Measurements from ENCODE around the gene CUBN. TPM values are rescaled to one million over a fixed set of nuclear protein-coding genes. Genes with fewer than 3 reads are reported as not detected.

Gene CUBN
- polyA plus RNA-seq, 2 of the 4 experiments (the other 2 are of a cell fraction): 0.08 to 0.28 TPM

- POLR2A ChIA-PET: no interaction called here
- WGBS (ENCODE audit: missing lambda C conversion rate): 71% methylated on average over 2 of the region's 2 CpGs
- Histone ChIP-seq H3K4me3 (no peak overlapping the region), H3K9me3 (no peaks in the 10 kb centered on the region), H3K4me2 (no peak overlapping the region), H3K4me1 (peaks cover 23% of the 10 kb centered on the region), H3K27ac (no peak overlapping the region)
- FAIRE-seq: peak; percentile 39
- no peak for DNase-seq (ENCODE audit: low read depth in 1 of 2, low spot score in 1 of 2)
- CTCF ChIA-PET: interaction anchor here (0.6 to 1.6 kb wide), 3 partner anchors 29 to 152 kb away, joined by 3 to 5 read pairs (median 4); no protein-coding TSS in a partner anchor
- ATAC-seq: no peak
- TF ChIP-seq ZFP36 (IDR thresholded peaks at IDR 0.05; ENCODE audit: borderline replicate concordance, partially characterized antibody) (no peak), RARB (CRISPR knock-in tag; IDR thresholded peaks at IDR 0.05) (no peak), RFX5 (IDR thresholded peaks at IDR 0.05) (no peak)
- TF ChIP-seq, protein P1, sequence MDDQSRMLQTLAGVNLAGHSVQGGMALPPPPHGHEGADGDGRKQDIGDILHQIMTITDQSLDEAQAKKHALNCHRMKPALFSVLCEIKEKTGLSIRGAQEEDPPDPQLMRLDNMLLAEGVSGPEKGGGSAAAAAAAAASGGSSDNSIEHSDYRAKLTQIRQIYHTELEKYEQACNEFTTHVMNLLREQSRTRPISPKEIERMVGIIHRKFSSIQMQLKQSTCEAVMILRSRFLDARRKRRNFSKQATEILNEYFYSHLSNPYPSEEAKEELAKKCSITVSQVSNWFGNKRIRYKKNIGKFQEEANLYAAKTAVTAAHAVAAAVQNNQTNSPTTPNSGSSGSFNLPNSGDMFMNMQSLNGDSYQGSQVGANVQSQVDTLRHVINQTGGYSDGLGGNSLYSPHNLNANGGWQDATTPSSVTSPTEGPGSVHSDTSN (IDR thresholded peaks at IDR 0.05): no peak
- TF ChIP-seq, protein P2, sequence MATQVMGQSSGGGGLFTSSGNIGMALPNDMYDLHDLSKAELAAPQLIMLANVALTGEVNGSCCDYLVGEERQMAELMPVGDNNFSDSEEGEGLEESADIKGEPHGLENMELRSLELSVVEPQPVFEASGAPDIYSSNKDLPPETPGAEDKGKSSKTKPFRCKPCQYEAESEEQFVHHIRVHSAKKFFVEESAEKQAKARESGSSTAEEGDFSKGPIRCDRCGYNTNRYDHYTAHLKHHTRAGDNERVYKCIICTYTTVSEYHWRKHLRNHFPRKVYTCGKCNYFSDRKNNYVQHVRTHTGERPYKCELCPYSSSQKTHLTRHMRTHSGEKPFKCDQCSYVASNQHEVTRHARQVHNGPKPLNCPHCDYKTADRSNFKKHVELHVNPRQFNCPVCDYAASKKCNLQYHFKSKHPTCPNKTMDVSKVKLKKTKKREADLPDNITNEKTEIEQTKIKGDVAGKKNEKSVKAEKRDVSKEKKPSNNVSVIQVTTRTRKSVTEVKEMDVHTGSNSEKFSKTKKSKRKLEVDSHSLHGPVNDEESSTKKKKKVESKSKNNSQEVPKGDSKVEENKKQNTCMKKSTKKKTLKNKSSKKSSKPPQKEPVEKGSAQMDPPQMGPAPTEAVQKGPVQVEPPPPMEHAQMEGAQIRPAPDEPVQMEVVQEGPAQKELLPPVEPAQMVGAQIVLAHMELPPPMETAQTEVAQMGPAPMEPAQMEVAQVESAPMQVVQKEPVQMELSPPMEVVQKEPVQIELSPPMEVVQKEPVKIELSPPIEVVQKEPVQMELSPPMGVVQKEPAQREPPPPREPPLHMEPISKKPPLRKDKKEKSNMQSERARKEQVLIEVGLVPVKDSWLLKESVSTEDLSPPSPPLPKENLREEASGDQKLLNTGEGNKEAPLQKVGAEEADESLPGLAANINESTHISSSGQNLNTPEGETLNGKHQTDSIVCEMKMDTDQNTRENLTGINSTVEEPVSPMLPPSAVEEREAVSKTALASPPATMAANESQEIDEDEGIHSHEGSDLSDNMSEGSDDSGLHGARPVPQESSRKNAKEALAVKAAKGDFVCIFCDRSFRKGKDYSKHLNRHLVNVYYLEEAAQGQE (IDR thresholded peaks at IDR 0.05): no peak
Measured at GRCh38 chr10:17077890-17078289, 51.7 kb downstream of the CUBN start.

- ChIA-PET CTCF (interaction anchor here (0.6 to 1.6 kb wide), 2 partner anchors 130 to 152 kb away, joined by 4 to 5 read pairs; no protein-coding TSS in a partner anchor), POLR2A (no interaction called here)
- DNase-seq (ENCODE audit: low read depth in 1 of 2, low spot score in 1 of 2) (no peak), FAIRE-seq (no peak), ATAC-seq (no peak)
- H3K4me3 ChIP-seq: no peak overlapping the region
- H3K4me2 ChIP-seq: no peak overlapping the region
- whole genome bisulfite sequencing (ENCODE audit: missing lambda C conversion rate): 71% methylated on average over 5 of the region's 5 CpGs
- no peak overlapping the region; a peak in 1 of 6 replicates for H3K27ac ChIP-seq
- H3K4me1 ChIP-seq: peaks cover 23% of the 10 kb centered on the region
- H3K9me3 ChIP-seq: no peaks in the 10 kb centered on the region
- TF ChIP-seq NPAS2 (CRISPR knock-in tag; IDR thresholded peaks at IDR 0.05; ENCODE audit: borderline replicate concordance) (no peak), CEBPB (IDR thresholded peaks at IDR 0.05) (no peak), GATA3 (IDR thresholded peaks at IDR 0.05; ENCODE audit: borderline replicate concordance) (no peak), MAZ (IDR thresholded peaks at IDR 0.05; ENCODE audit: borderline replicate concordance, low read depth, low read length) (no peak), KDM1A (IDR thresholded peaks at IDR 0.05; ENCODE audit: low read depth) (no peak), EHMT2 (IDR thresholded peaks at IDR 0.05; ENCODE audit: low read depth) (no peak), RNF2 (IDR thresholded peaks at IDR 0.05; ENCODE audit: borderline replicate concordance, low read depth) (no peak), TP53 (CRISPR knock-in tag; IDR thresholded peaks at IDR 0.05) (no peak), RAD21 (conservative IDR thresholded peaks at IDR 0.05 in 1 of 2, IDR thresholded peaks at IDR 0.05 in 1 of 2) (no peak)
Measured at GRCh38 chr10:17077346-17077781, 52.2 kb downstream of the CUBN start.

GRCh38 chr10:17076626-17077345, 52.8 kb downstream of the CUBN start:
- TF ChIP-seq NR3C1 (IDR thresholded peaks at IDR 0.05): no peak
- TF ChIP-seq KDM1A (IDR thresholded peaks at IDR 0.05; ENCODE audit: low read depth): no peak
- TF ChIP-seq SREBF2 (IDR thresholded peaks at IDR 0.05): no peak
- TF ChIP-seq RNF2 (IDR thresholded peaks at IDR 0.05; ENCODE audit: borderline replicate concordance, low read depth): no peak
- ATAC-seq (no peak), FAIRE-seq (no peak), DNase-seq (ENCODE audit: low read depth in 1 of 2, low spot score in 1 of 2) (no peak)
- WGBS (ENCODE audit: missing lambda C conversion rate): 75% methylated on average over 8 of the region's 8 CpGs
- H3K4me2 ChIP-seq: no peak overlapping the region
- H3K4me3 ChIP-seq: no peak overlapping the region
- ChIA-PET CTCF (interaction anchor here (1.6 kb wide), 1 partner anchor 153 kb away, joined by 5 read pairs; no protein-coding TSS in a partner anchor), POLR2A (interaction anchor here (1.3 kb wide), 2 partner anchors 124 to 154 kb away, joined by 4 to 10 read pairs; partner anchors contain the start of gene TRDMT1)
- peaks cover 23% of the 10 kb centered on the region for H3K4me1 ChIP-seq
- H3K27ac ChIP-seq: peak overlapping the region; percentile 73 to 79; a peak in 3 of 6 replicates
- no peaks in the 10 kb centered on the region for H3K9me3 ChIP-seq
